ENCODE measurements around the gene TKTL1. TPM values are rescaled to one million over a fixed set of nuclear protein-coding genes. Genes with fewer than 3 reads are reported as not detected.
A peak's percentile ranks its signal among the peaks of the same experiment; 100 is the strongest.

TKTL1 gene
- total RNA-seq, 1 experiment from 2014 or later, result not detected

DNA sequence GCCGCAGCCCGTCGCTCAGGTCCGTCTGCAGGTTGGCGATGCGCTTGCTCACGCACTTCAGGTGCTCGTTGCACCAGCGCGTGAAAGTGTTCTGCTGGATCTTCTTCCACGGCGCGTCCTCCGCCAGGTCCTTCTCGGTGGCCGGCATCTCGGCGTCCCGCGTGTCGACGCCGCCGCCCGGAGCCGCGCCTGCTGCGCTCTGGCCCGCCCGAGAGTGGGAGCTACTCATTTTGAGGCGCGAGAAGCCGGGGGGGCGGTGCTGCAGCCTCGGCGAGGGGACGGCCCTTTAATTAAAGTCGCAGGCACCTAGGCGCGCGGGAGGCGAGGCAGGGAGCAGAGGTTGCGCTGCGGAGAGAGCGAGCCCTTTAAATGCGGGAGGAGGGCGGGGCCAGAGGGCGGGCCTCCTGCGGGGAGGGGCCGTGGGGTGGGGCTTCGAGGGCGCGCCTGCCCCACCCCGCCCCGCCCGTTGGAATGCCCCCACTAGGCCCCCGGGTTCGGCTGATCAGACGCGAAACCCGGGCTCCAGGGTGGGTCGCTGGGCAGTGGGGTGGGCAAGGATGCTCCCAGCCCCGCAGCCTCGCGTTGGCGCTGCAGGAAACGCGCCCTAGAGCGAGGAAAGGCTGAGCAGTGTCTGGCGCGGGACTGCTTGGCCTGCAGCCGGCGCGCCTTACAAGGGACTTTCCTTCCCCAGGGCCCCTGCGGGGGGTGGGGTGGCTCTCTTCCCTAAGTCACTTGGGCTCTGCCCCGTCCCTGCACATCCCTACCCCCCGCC lies 75.6 kb downstream of the TKTL1 start:
- Histone ChIP-seq H3K9me2 (ENCODE audit: insufficient read depth) (no peaks in the 10 kb centered on the region), H3K9me3 (ENCODE audit: insufficient read depth, low read depth) (no peaks in the 10 kb centered on the region), H3F3A (ENCODE audit: insufficient read depth, low read depth) (no peaks in the 10 kb centered on the region), H2AFZ (no peak overlapping the region), H3K4me3 (peak overlapping the region; percentile 60; the same call in 1 of the 2 replicates), H3K4me1 (replicated peaks; ENCODE audit: insufficient read depth) (no peaks in the 10 kb centered on the region; the same call in 1 of the 2 replicates), H3K79me2 (ENCODE audit: low read depth) (peaks cover 35% of the 10 kb centered on the region), H3K27ac (no peak overlapping the region), H3K36me3 (ENCODE audit: low read depth) (no peaks in the 10 kb centered on the region), H3K27me3 (ENCODE audit: insufficient read depth, low read depth) (no peaks in the 10 kb centered on the region), H3K4me2 (peak overlapping the region; percentile 28; the same call in 1 of the 2 replicates), H4K20me1 (ENCODE audit: insufficient read depth) (no peaks in the 10 kb centered on the region)
- DNase-seq, result peak; percentile 75 to 98
- intact Hi-C loops (cut with micrococcal nuclease; ENCODE audit: unreplicated experiment), result loop anchor here (1.0 to 10.0 kb wide), 6 partner anchors 38 to 1429 kb away; partner anchors contain the start of genes DKC1, DNASE1L1, F8 and FUNDC2
- ChIA-PET CTCF (interaction anchor here (0.6 to 0.7 kb wide), 3 partner anchors 88 to 433 kb away, joined by 3 to 20 read pairs (median 15); no protein-coding TSS in a partner anchor), POLR2A (ENCODE audit: unreplicated experiment) (interaction anchor here (0.5 to 1.0 kb wide), 16 partner anchors 12 to 664 kb away, joined by 3 to 27 read pairs (median 8); partner anchors contain the start of genes IKBKG and SLC10A3)
- no TSS peak for BruUV-seq (replicated peaks)
- TF ChIP-seq EZH2 (IDR thresholded peaks at IDR 0.05; ENCODE audit: low read depth), result no peak
- TF ChIP-seq, protein P1, sequence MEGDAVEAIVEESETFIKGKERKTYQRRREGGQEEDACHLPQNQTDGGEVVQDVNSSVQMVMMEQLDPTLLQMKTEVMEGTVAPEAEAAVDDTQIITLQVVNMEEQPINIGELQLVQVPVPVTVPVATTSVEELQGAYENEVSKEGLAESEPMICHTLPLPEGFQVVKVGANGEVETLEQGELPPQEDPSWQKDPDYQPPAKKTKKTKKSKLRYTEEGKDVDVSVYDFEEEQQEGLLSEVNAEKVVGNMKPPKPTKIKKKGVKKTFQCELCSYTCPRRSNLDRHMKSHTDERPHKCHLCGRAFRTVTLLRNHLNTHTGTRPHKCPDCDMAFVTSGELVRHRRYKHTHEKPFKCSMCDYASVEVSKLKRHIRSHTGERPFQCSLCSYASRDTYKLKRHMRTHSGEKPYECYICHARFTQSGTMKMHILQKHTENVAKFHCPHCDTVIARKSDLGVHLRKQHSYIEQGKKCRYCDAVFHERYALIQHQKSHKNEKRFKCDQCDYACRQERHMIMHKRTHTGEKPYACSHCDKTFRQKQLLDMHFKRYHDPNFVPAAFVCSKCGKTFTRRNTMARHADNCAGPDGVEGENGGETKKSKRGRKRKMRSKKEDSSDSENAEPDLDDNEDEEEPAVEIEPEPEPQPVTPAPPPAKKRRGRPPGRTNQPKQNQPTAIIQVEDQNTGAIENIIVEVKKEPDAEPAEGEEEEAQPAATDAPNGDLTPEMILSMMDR (conservative IDR thresholded peaks at IDR 0.05), result no peak

DNA sequence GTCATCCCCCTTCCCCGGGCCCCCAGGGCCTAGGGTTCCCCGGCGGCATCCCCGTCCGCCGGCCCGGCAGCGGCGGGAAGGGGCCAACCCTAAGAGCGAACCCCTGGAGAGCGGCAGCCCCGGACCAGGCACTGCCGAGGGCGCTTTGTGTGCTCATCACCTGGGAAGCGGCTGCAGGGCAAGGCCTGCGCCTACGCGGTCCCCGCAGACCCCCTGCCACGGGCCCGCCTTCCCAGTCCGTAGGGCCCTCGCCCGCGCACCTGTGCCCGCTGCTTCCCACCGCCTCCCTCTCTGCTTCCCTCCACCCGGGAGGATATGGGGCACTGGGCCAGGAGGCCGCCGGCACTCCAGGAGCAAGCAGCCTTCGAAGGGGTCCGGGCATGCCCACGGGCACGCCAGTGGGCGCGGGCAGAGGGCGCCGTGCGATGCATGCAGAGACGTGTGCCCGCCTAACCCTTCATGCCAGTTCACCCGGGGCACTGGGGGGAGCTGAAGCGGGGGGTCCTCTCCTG lies 76.2 kb downstream of the TKTL1 start:
- no peak for DNase-seq
- Histone ChIP-seq H3K4me3 (no peak overlapping the region), H3K27ac (no peak overlapping the region), H2AFZ (no peak overlapping the region), H3K36me3 (ENCODE audit: low read depth) (no peaks in the 10 kb centered on the region), H3K27me3 (ENCODE audit: insufficient read depth, low read depth) (no peaks in the 10 kb centered on the region), H3K79me2 (ENCODE audit: low read depth) (peaks cover 31% of the 10 kb centered on the region), H3K9me2 (ENCODE audit: insufficient read depth) (no peaks in the 10 kb centered on the region), H3K4me1 (replicated peaks; ENCODE audit: insufficient read depth) (no peaks in the 10 kb centered on the region; the same call in 1 of the 2 replicates), H4K20me1 (ENCODE audit: insufficient read depth) (no peaks in the 10 kb centered on the region), H3K9me3 (ENCODE audit: insufficient read depth, low read depth) (no peaks in the 10 kb centered on the region), H3K4me2 (peak overlapping the region; percentile 28; the same call in 1 of the 2 replicates), H3F3A (ENCODE audit: insufficient read depth, low read depth) (no peaks in the 10 kb centered on the region)
- ChIA-PET POLR2A (ENCODE audit: unreplicated experiment) (no interaction called here), CTCF (no interaction called here)
- TF ChIP-seq EZH2 (IDR thresholded peaks at IDR 0.05; ENCODE audit: low read depth), result no peak
- TF ChIP-seq, protein P1 (conservative IDR thresholded peaks at IDR 0.05), result no peak
- intact Hi-C loops (cut with micrococcal nuclease; ENCODE audit: unreplicated experiment), result loop anchor here (1.0 to 10.0 kb wide), 7 partner anchors 37 to 1430 kb away; partner anchors contain the start of genes DKC1, DNASE1L1, F8 and FUNDC2
- BruUV-seq (replicated peaks), result TSS peak; percentile 6

DNA sequence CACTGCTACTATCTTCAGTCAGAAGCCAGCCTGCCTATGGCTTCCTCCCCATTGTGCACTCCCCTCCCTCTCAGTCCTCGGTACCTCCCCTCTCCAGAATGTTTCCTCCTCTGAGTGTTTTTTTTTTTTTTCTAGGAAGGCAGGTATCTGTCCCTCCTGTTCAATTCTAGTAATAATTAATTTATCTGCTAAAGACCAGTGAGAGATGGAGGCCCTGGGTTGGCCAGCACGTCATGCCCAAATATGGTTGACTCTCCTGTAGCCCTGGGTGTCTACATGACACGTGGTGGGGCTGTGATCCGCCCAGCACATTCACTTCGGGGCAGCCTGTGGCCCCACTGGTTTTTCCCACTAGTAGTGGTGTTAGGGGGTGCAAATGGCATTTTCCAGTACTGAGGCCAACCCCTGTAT lies 77.0 kb downstream of the TKTL1 start:
- Histone ChIP-seq H3K79me2 (ENCODE audit: low read depth) (peaks cover 24% of the 10 kb centered on the region), H3K9me3 (ENCODE audit: insufficient read depth, low read depth) (no peaks in the 10 kb centered on the region), H4K20me1 (ENCODE audit: insufficient read depth) (no peaks in the 10 kb centered on the region), H3K4me1 (replicated peaks; ENCODE audit: insufficient read depth) (no peaks in the 10 kb centered on the region; the same call in 1 of the 2 replicates), H3K27ac (no peak overlapping the region), H3K4me2 (no peak overlapping the region), H3K9me2 (ENCODE audit: insufficient read depth) (no peaks in the 10 kb centered on the region), H3K4me3 (no peak overlapping the region), H3K27me3 (ENCODE audit: insufficient read depth, low read depth) (no peaks in the 10 kb centered on the region), H2AFZ (no peak overlapping the region), H3F3A (ENCODE audit: insufficient read depth, low read depth) (no peaks in the 10 kb centered on the region), H3K36me3 (ENCODE audit: low read depth) (no peaks in the 10 kb centered on the region)
- CTCF ChIA-PET, result interaction anchor here (0.7 to 2.4 kb wide), 9 partner anchors 11 to 173 kb away, joined by 3 to 14 read pairs (median 9); partner anchors contain the start of genes PLXNA3 and RPL10
- intact Hi-C loops (cut with micrococcal nuclease; ENCODE audit: unreplicated experiment), result loop anchor here (1.0 to 10.0 kb wide), 7 partner anchors 112 to 1430 kb away; partner anchors contain the start of genes DKC1, F8 and FUNDC2
- TF ChIP-seq, protein P1 (conservative IDR thresholded peaks at IDR 0.05), result no peak
- no peak for TF ChIP-seq EZH2 (IDR thresholded peaks at IDR 0.05; ENCODE audit: low read depth)
- BruUV-seq (replicated peaks), result no TSS peak
- POLR2A ChIA-PET (ENCODE audit: unreplicated experiment), result interaction anchor here (0.6 to 1.3 kb wide), 4 partner anchors 127 to 254 kb away, joined by 3 to 6 read pairs (median 4); no protein-coding TSS in a partner anchor
- no peak for DNase-seq

All from PC-9 (cell line).